Measurements from ENCODE around the gene CYSLTR2. TPM values are rescaled to one million over a fixed set of nuclear protein-coding genes. Genes with fewer than 3 reads are reported as not detected.
A peak's percentile ranks its signal among the peaks of the same experiment; 100 is the strongest.

CYSLTR2 gene
- total RNA-seq, 4 donors from 2014 or later, result 0.14 to 0.16 TPM; not detected in 2

- no peaks in the 10 kb centered on the region for H3K27me3 ChIP-seq
- intact Hi-C loops (cut with DNase I; ENCODE audit: low total_unique reads) (no loop called here), in situ Hi-C loops (cut with MboI; ENCODE audit: low pct_ligation_motif_present in 1 of 4, low pct_unique_long_range_greater_than_20kb in 1 of 4, low sequenced_read_pairs in 3 of 4) (no loop called here)
- TF ChIP-seq POLR2AphosphoS5 (IDR thresholded peaks at IDR 0.05) (no peak), POLR2A (IDR thresholded peaks at IDR 0.05) (no peak), CTCF (IDR thresholded peaks at IDR 0.05) (no peak), EP300 (IDR thresholded peaks at IDR 0.05; ENCODE audit: low read depth) (no peak)
- 40 to 80% methylated on average over 1 to 5 of the region's 5 CpGs for WGBS, 2 donors (ENCODE audit: low coverage in 1 of 2)
- no peak overlapping the region for H3K4me3 ChIP-seq
- H3K27ac ChIP-seq, result no peak overlapping the region
- H3K36me3 ChIP-seq, result no peaks in the 10 kb centered on the region
- no peak for DNase-seq
- H3K4me1 ChIP-seq, result no peaks in the 10 kb centered on the region
- no peaks in the 10 kb centered on the region for H3K9me3 ChIP-seq
Observed at GRCh38 chr13:48644141-48644540, 9.6 kb upstream of the CYSLTR2 start.

- Histone ChIP-seq H3K27ac (no peak overlapping the region), H3K9me3 (no peaks in the 10 kb centered on the region), H3K27me3 (no peaks in the 10 kb centered on the region), H3K36me3 (no peaks in the 10 kb centered on the region), H3K4me1 (no peaks in the 10 kb centered on the region), H3K4me3 (no peak overlapping the region)
- intact Hi-C loops (cut with DNase I; ENCODE audit: low total_unique reads), result no loop called here
- no peak for TF ChIP-seq POLR2A (IDR thresholded peaks at IDR 0.05)
- in situ Hi-C loops (cut with MboI; ENCODE audit: low pct_ligation_motif_present in 1 of 4, low pct_unique_long_range_greater_than_20kb in 1 of 4, low sequenced_read_pairs in 3 of 4), result no loop called here
- DNase-seq, result no peak
Observed at GRCh38 chr13:48644951-48645350, 8.8 kb upstream of the CYSLTR2 start.

- Histone ChIP-seq H3K36me3 (no peaks in the 10 kb centered on the region), H3K4me1 (no peaks in the 10 kb centered on the region), H3K4me3 (no peak overlapping the region), H3K9me3 (no peaks in the 10 kb centered on the region), H3K27ac (no peak overlapping the region), H3K27me3 (no peaks in the 10 kb centered on the region)
- no peak for DNase-seq
- TF ChIP-seq POLR2A (IDR thresholded peaks at IDR 0.05), result no peak
- TF ChIP-seq EP300 (IDR thresholded peaks at IDR 0.05; ENCODE audit: low read depth), result no peak
- no peak for TF ChIP-seq CTCF (IDR thresholded peaks at IDR 0.05)
- no peak for TF ChIP-seq POLR2AphosphoS5 (IDR thresholded peaks at IDR 0.05)
- intact Hi-C loops (cut with DNase I; ENCODE audit: low total_unique reads) (no loop called here), in situ Hi-C loops (cut with MboI; ENCODE audit: low pct_ligation_motif_present in 1 of 4, low pct_unique_long_range_greater_than_20kb in 1 of 4, low sequenced_read_pairs in 3 of 4) (no loop called here)
- 88% methylated on average over 3 of the region's 3 CpGs; no CpG with 5 or more reads in 1 of the 2 donors for WGBS, 2 donors (ENCODE audit: low coverage in 1 of 2)
Observed at GRCh38 chr13:48645845-48646244, 7.9 kb upstream of the CYSLTR2 start.

- TF ChIP-seq POLR2AphosphoS5 (IDR thresholded peaks at IDR 0.05), result no peak
- TF ChIP-seq CTCF (IDR thresholded peaks at IDR 0.05), result no peak
- no peak for TF ChIP-seq EP300 (IDR thresholded peaks at IDR 0.05; ENCODE audit: low read depth)
- no peak for TF ChIP-seq POLR2A (IDR thresholded peaks at IDR 0.05)
- Histone ChIP-seq H3K4me3 (no peak overlapping the region), H3K9me3 (no peaks in the 10 kb centered on the region), H3K27ac (no peak overlapping the region), H3K4me1 (no peaks in the 10 kb centered on the region), H3K27me3 (no peaks in the 10 kb centered on the region), H3K36me3 (no peaks in the 10 kb centered on the region)
- intact Hi-C loops (cut with DNase I; ENCODE audit: low total_unique reads), result no loop called here
- 100% methylated on average over 3 of the region's 3 CpGs; no CpG with 5 or more reads in 1 of the 2 donors for WGBS, 2 donors (ENCODE audit: low coverage in 1 of 2)
- no peak for DNase-seq
- in situ Hi-C loops (cut with MboI; ENCODE audit: low pct_ligation_motif_present in 1 of 4, low pct_unique_long_range_greater_than_20kb in 1 of 4, low sequenced_read_pairs in 3 of 4), result no loop called here
Observed at GRCh38 chr13:48646791-48647190, 6.9 kb upstream of the CYSLTR2 start.

- no peak overlapping the region for H3K4me3 ChIP-seq
- H3K9me3 ChIP-seq, result no peaks in the 10 kb centered on the region
- intact Hi-C loops (cut with DNase I; ENCODE audit: low total_unique reads) (no loop called here), in situ Hi-C loops (cut with MboI; ENCODE audit: low pct_ligation_motif_present in 1 of 4, low pct_unique_long_range_greater_than_20kb in 1 of 4, low sequenced_read_pairs in 3 of 4) (no loop called here)
- DNase-seq, result peak; percentile 27
- 78% methylated on average over 2 of the region's 2 CpGs; no CpG with 5 or more reads in 1 of the 2 donors for WGBS, 2 donors (ENCODE audit: low coverage in 1 of 2)
- no peak for TF ChIP-seq POLR2A (IDR thresholded peaks at IDR 0.05)
- no peak for TF ChIP-seq EP300 (IDR thresholded peaks at IDR 0.05; ENCODE audit: low read depth)
- peak in 4 of 5 experiments; percentile 27 to 64 (median 38) for TF ChIP-seq CTCF (IDR thresholded peaks at IDR 0.05)
- TF ChIP-seq POLR2AphosphoS5 (IDR thresholded peaks at IDR 0.05), result no peak
- peaks cover 0 to 2% (median 0%) of the 10 kb centered on the region in 4 donors for H3K4me1 ChIP-seq
- no peaks in the 10 kb centered on the region for H3K36me3 ChIP-seq
- H3K27ac ChIP-seq, result no peak overlapping the region
- H3K27me3 ChIP-seq, result no peaks in the 10 kb centered on the region
Observed at GRCh38 chr13:48647625-48648024, 6.1 kb upstream of the CYSLTR2 start.

All from transverse colon (tissue), 4 donors.